GM13976 (cell line): ENCODE measurements around the gene HACE1.

Experiments used
- DNase-seq: peaks from one replicate; pipeline ENCODE4 v3.0.0; 2012; ENCODE audit warnings: low spot score
- CTCF ChIP-seq: IDR thresholded peaks from 2 replicates; pipeline ENCODE4 v1.5.1; 2012; ENCODE audit warnings: borderline replicate concordance, mild to moderate bottlenecking; ENCODE audit not compliant: insufficient read depth; ENCODE audit errors: extremely low read depth, missing control alignments, control extremely low read depth
- in situ Hi-C: fragments of 300-500 bp; cut with MboI; formaldehyde crosslinking; loops from one replicate; pipeline ENCODE4 v1.12.0; 2022; ENCODE audit warnings: low sequenced_read_pairs, mixed read lengths, inconsistent platforms; ENCODE audit not compliant: unreplicated experiment

The HACE1 gene

DNA sequence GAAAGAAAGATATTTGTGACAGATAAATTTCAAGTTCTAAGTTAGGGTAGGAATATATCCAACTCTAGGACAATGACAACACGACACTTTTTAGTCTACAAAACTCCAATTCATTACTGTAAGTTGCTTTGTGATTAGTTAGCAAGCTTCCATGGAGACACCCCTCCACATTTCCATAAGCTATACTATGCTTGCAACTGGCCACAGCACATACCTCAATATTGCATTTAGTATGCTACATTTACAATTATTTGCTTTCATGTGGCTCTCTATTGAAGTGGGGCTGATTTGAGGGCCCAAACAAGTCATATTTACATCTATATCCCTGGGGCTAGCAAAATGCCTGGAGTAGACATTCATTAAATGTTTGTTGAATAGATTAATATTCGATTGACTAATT lies 129.3 kb downstream of the HACE1 start:
- no peak for DNase-seq
- in situ Hi-C loops, result no loop called here
- TF ChIP-seq CTCF, result no peak

DNA sequence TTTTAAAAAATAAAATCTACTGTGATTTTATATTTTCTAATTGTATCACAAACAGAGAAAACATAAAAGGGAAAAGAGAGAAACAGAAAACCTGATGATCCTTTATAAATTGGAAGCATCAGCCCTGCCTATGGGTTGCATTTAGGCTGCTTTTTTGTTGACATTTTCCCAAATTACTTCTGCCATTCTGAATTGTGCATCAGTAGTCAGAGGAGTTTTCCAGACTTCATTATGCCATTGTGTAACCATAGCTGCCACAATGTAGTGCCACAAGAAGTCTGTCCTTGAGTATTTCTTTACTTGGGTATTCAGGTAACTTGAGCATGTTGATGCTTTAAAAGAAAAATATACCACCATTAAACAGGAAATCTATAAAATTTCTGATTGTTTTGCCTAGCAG lies 130.3 kb downstream of the HACE1 start:
- TF ChIP-seq CTCF, result no peak
- no peak for DNase-seq
- in situ Hi-C loops, result no loop called here

DNA sequence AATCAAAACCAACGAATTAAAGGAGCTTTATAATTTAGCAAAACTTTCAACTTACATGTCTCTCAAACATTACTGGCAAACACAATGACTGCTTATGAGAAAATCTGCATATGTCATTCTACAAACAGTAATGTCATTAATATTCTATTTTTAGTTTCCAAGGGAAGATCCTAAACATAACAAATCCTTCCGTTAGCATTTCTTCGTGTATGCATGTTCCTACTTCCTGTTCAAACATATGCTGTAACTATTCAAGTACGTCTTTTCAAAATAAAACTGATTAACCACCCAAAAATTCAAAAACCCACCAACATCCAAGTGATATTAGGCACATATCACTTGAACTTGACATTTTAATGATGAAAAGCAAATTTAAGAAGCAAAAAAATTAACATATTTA lies 131.3 kb downstream of the HACE1 start:
- in situ Hi-C loops, result no loop called here
- TF ChIP-seq CTCF, result no peak
- DNase-seq, result no peak

DNA sequence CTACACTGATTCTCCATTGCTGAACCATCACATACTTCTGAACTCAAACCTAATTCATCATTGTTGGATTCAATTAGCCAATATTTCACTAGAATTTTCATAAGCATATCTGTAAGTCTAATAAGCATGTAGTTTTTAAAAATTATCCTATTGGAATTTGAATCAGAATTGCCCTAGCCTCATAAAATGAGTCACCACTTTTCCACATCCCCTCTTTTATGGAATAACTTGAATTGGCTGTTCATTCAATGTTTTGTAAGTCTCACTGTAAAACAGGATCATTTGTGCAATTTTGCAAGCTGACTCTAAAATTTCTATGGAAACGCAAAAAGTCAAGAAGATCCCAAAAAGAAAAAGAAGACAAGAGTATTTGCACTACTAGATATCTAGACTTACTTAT lies 141.0 kb downstream of the HACE1 start:
- in situ Hi-C loops, result no loop called here
- TF ChIP-seq CTCF, result no peak
- no peak for DNase-seq

- DNase-seq, result no peak
- no peak for TF ChIP-seq CTCF
- in situ Hi-C loops, result no loop called here
Observed at GRCh38 chr6:104716858-104717257, 142.9 kb downstream of the HACE1 start.

DNA sequence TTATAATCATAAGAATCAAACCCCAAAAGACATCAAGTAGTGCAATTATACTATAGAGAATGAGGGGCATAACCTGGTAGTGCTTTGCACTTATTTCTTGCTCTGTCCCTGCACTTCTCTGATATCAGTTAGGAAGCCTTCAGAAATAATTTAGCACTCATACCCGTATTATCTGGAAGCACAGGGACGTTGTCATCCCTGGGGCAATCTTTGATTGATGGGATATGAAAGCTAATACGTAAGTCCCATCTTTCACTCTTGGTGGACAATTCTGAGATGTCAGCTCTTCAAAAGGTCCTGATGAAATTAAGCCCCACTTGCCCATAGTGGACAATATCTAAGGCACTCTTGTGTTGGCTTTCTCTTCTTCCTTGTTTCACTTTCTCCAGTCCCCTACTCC lies 144.9 kb downstream of the HACE1 start:
- in situ Hi-C loops, result no loop called here
- DNase-seq, result no peak
- TF ChIP-seq CTCF, result no peak

GRCh38 chr6:104713982-104714381 lies 145.7 kb downstream of the HACE1 start:
- in situ Hi-C loops, result no loop called here
- no peak for DNase-seq
- no peak for TF ChIP-seq CTCF
